CD14-positive monocyte (primary cell): ENCODE results near the gene ABCB1. TPM values are rescaled to one million over a fixed set of nuclear protein-coding genes. Genes with fewer than 3 reads are reported as not detected.

Source experiments
- DNase-seq, 3 donors: peaks; one replicate each; pipeline ENCODE4 v3.0.0-alpha.2; 2011 to 2022
- H2AFZ ChIP-seq: 2 replicates; pipeline ENCODE4 v1.6.0; 2012; ENCODE audit warnings: mild to moderate bottlenecking, low read depth, low read length, inconsistent platforms; ENCODE audit not compliant: insufficient read depth, poor library complexity, severe bottlenecking
- H3K27ac ChIP-seq, 2 donors: 1 replicate in 1 of 2; 2 replicates in 1 of 2; pipeline ENCODE4 v1.5.1; 2012 to 2013; ENCODE audit warnings: low read length in 2 of 2, control low read depth in 1 of 2, inconsistent platforms in 1 of 2, low read depth in 1 of 2, mild to moderate bottlenecking in 1 of 2
- H3K27me3 ChIP-seq, 2 donors: one replicate each; pipeline versions ENCODE4 v1.6.0 to v1.6.1; 2011 to 2013; ENCODE audit warnings: low read length in 2 of 2; ENCODE audit not compliant: control insufficient read depth in 2 of 2, insufficient read depth in 2 of 2
- H3K36me3 ChIP-seq, 2 donors: replicated peaks in 1 of 2; 1 replicate in 1 of 2; 2 replicates in 1 of 2; pipeline versions ENCODE4 v1.5.1 to v1.6.1; 2012 to 2013; ENCODE audit warnings: low read length in 2 of 2, control low read depth in 1 of 2, inconsistent platforms in 1 of 2, mild to moderate bottlenecking in 1 of 2; ENCODE audit not compliant: insufficient read depth in 2 of 2, control insufficient read depth in 1 of 2
- H3K4me1 ChIP-seq, 2 donors: 1 replicate in 1 of 2; 2 replicates in 1 of 2; pipeline versions ENCODE4 v1.5.1 to v1.6.1; 2012 to 2013; ENCODE audit warnings: low read length in 2 of 2, control low read depth in 1 of 2, inconsistent platforms in 1 of 2, mild to moderate bottlenecking in 1 of 2, moderate library complexity in 1 of 2; ENCODE audit not compliant: insufficient read depth in 2 of 2, control insufficient read depth in 1 of 2
- H3K4me2 ChIP-seq: replicated peaks from 2 replicates; pipeline ENCODE3; 2012; ENCODE audit warnings: low read length, moderate library complexity, mild to moderate bottlenecking; ENCODE audit not compliant: poor library complexity, severe bottlenecking; ENCODE audit errors: extremely low read depth
- H3K4me3 ChIP-seq, 3 experiments: fragments of 200-600 bp in 1 of 3; sonication (generic) in 1 of 3; replicated peaks in 1 of 3; 1 replicate in 2 of 3; 2 replicates in 1 of 3; pipeline ENCODE4 v1.5.1; 2011 to 2013; ENCODE audit warnings: low read length in 3 of 3, mild to moderate bottlenecking in 3 of 3, control low read depth in 2 of 3, low read depth in 2 of 3, inconsistent platforms in 1 of 3, moderate library complexity in 1 of 3
- H3K79me2 ChIP-seq: 2 replicates; pipeline ENCODE4 v1.6.0; 2012; ENCODE audit warnings: mild to moderate bottlenecking, control low read depth, inconsistent platforms, low read length, moderate library complexity; ENCODE audit not compliant: insufficient read depth
- H3K9ac ChIP-seq: 2 replicates; pipeline ENCODE4 v1.6.0; 2017; ENCODE audit warnings: low read length, mild to moderate bottlenecking; ENCODE audit not compliant: insufficient read depth, poor library complexity, severe bottlenecking
- H3K9me3 ChIP-seq, 2 donors: replicated peaks in 1 of 2; 1 replicate in 1 of 2; 2 replicates in 1 of 2; pipeline versions ENCODE4 v1.5.1 to v1.6.1; 2012 to 2013; ENCODE audit warnings: low read length in 2 of 2, control low read depth in 1 of 2; ENCODE audit not compliant: control insufficient read depth in 1 of 2, insufficient read depth in 1 of 2
- H4K20me1 ChIP-seq: 2 replicates; pipeline ENCODE4 v1.6.0; 2012; ENCODE audit warnings: mild to moderate bottlenecking, low read length, control low read depth, moderate library complexity; ENCODE audit not compliant: insufficient read depth
- H3K27ac Mint-ChIP-seq, 7 donors: one replicate each; pipeline ENCODE4 v1.8.0; 2020; ENCODE audit warnings: mild to moderate bottlenecking in 7 of 7, mixed read lengths in 7 of 7, moderate library complexity in 6 of 7, inconsistent platforms in 2 of 7
- H3K27me3 Mint-ChIP-seq, 3 donors: one replicate each; pipeline ENCODE4 v1.8.0; 2021 to 2022; ENCODE audit warnings: low read depth in 3 of 3, mild to moderate bottlenecking in 3 of 3, mixed read lengths in 3 of 3, moderate library complexity in 3 of 3, inconsistent platforms in 1 of 3
- H3K36me3 Mint-ChIP-seq, 2 donors: one replicate each; pipeline ENCODE4 v1.8.0; 2020; ENCODE audit warnings: mixed read lengths in 2 of 2, inconsistent platforms in 1 of 2, mild to moderate bottlenecking in 1 of 2
- H3K4me1 Mint-ChIP-seq: one replicate; pipeline ENCODE4 v1.8.0; 2020; ENCODE audit warnings: mild to moderate bottlenecking, mixed read lengths
- H3K4me3 Mint-ChIP-seq, 2 donors: one replicate each; pipeline ENCODE4 v1.8.0; 2020; ENCODE audit warnings: mild to moderate bottlenecking in 2 of 2, mixed read lengths in 2 of 2, moderate library complexity in 1 of 2
- H3K9me3 Mint-ChIP-seq, 7 donors: one replicate each; pipeline ENCODE4 v1.8.0; 2020 to 2022; ENCODE audit warnings: mixed read lengths in 7 of 7, mild to moderate bottlenecking in 6 of 7, moderate library complexity in 6 of 7, inconsistent platforms in 2 of 7
- CTCF ChIP-seq: fragments of 200-600 bp; IDR thresholded peaks from one replicate; pipeline ENCODE4 v1.8.0; 2022; ENCODE audit warnings: antibody characterized with exemption, mild to moderate bottlenecking
- WGBS: methylation state at CpG from one replicate; pipeline ENCODE4 v1.1.5; 2013; ENCODE audit warnings: missing lambda C conversion rate; ENCODE audit not compliant: insufficient coverage; 5-methylcytosine and 5-hydroxymethylcytosine counted together
- intact Hi-C, 2 donors: fragments of 100-400 bp; cut with micrococcal nuclease; formaldehyde crosslinking; loops; one replicate each; pipeline versions ENCODE4 v1.15.0 to v1.15.1; 2023
- polyA plus RNA-seq, 3 donors: library from polyadenylated mRNA; depleted of rRNA in 1 of 3; unstranded in 2 of 3; stranded (reverse) in 1 of 3; fragments of 300-500 nt in 2 of 3; fragments of >200 nt in 1 of 3; fragmentation: Illumina TruSeq in 2 of 3; gene quantifications; 1 replicate in 2 of 3; 2 replicates in 1 of 3; pipeline ENCODE4 v1.2.3, GENCODE V29; 2012 to 2021

Gene ABCB1
- polyA plus RNA-seq, 3 donors, result 0.24 TPM; not detected in 2

DNA sequence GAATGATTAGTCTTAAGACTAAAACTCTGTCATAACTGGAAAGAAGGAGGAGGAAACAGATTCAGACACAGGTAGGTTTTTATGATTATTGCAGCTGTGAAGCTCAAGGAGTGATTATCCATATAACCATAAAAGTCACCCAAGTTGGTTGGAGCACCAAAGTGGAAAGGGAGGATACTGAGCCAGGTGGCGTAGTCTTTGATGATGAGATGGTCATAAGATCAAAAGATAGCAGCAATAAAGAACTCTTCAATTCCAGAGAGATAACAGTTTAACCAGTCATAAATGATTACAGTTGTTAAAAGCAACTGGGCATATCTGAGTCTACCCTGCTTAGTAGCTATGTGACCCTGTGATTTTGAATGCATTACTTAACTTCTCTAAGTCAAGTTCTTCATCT lies 8.4 kb downstream of the ABCB1 start:
- WGBS, result no CpG with 5 or more reads among the region's 1 CpG
- TF ChIP-seq CTCF, result no peak
- H3K4me3 ChIP-seq, result no peak overlapping the region
- H3K27me3 ChIP-seq, result no peaks in the 10 kb centered on the region
- no peak for DNase-seq
- H3K9me3 ChIP-seq, result no peaks in the 10 kb centered on the region
- H3K36me3 ChIP-seq, result no peaks in the 10 kb centered on the region
- H3K79me2 ChIP-seq, result no peaks in the 10 kb centered on the region
- no peaks in the 10 kb centered on the region for H4K20me1 ChIP-seq
- intact Hi-C loops, result no loop called here
- Mint-ChIP-seq H3K27ac (no peak overlapping the region), H3K27me3 (peaks cover 0 to 2% (median 0%) of the 10 kb centered on the region in 3 donors), H3K4me1 (no peaks in the 10 kb centered on the region), H3K36me3 (no peaks in the 10 kb centered on the region), H3K9me3 (peaks cover 0 to 2% (median 0%) of the 10 kb centered on the region in 7 donors), H3K4me3 (no peak overlapping the region)
- no peak overlapping the region for H3K4me2 ChIP-seq
- H3K9ac ChIP-seq, result no peak overlapping the region
- H2AFZ ChIP-seq, result no peak overlapping the region
- no peaks in the 10 kb centered on the region for H3K4me1 ChIP-seq
- no peak overlapping the region for H3K27ac ChIP-seq

GRCh38 chr7:87591211-87591610 lies 9.5 kb downstream of the ABCB1 start:
- intact Hi-C loops, result no loop called here
- Histone ChIP-seq H3K4me2 (no peak overlapping the region), H3K9me3 (no peaks in the 10 kb centered on the region), H3K4me3 (no peak overlapping the region), H2AFZ (peak overlapping the region; percentile 4), H3K27me3 (no peaks in the 10 kb centered on the region), H4K20me1 (no peaks in the 10 kb centered on the region), H3K27ac (no peak overlapping the region), H3K79me2 (no peaks in the 10 kb centered on the region), H3K9ac (no peak overlapping the region), H3K4me1 (no peaks in the 10 kb centered on the region), H3K36me3 (no peaks in the 10 kb centered on the region)
- no peaks in the 10 kb centered on the region for H3K36me3 Mint-ChIP-seq
- no peak for DNase-seq
- H3K4me3 Mint-ChIP-seq, result no peak overlapping the region
- peaks cover 0 to 2% (median 0%) of the 10 kb centered on the region in 3 donors for H3K27me3 Mint-ChIP-seq
- H3K4me1 Mint-ChIP-seq, result no peaks in the 10 kb centered on the region
- TF ChIP-seq CTCF, result no peak
- H3K9me3 Mint-ChIP-seq, result peaks cover 0 to 2% (median 0%) of the 10 kb centered on the region in 7 donors
- WGBS, result 20% methylated on average over 1 of the region's 5 CpGs
- no peak overlapping the region for H3K27ac Mint-ChIP-seq
